ENCODE data around the gene PDPK1. TPM values are rescaled to one million over a fixed set of nuclear protein-coding genes. Genes with fewer than 3 reads are reported as not detected.

The PDPK1 gene
- total RNA-seq, 2 experiments from 2014 or later: 14.4 to 40.6 TPM

GRCh38 chr16:2518823-2519710, 18.8 kb upstream of the PDPK1 start:
- intact Hi-C loops (cut with micrococcal nuclease; ENCODE audit: unreplicated experiment): no loop called here
- Histone ChIP-seq H3K79me2 (ENCODE audit: insufficient read depth, low read depth, low read length) (peaks cover 48% of the 10 kb centered on the region), H3K4me2 (ENCODE audit: low read length) (no peak overlapping the region), H3K27ac (ENCODE audit: low read depth, low read length, poor library complexity, severe bottlenecking) (no peak overlapping the region), H4K20me1 (ENCODE audit: insufficient read depth, low read length) (peaks cover 9% of the 10 kb centered on the region), H2AFZ (ENCODE audit: low read length) (no peak overlapping the region), H3K4me1 (ENCODE audit: insufficient read depth, low read length, poor library complexity, severe bottlenecking) (peaks cover 36% of the 10 kb centered on the region), H3K36me3 (ENCODE audit: insufficient read depth, low read length) (peaks cover 23% of the 10 kb centered on the region; the same call in 1 of the 2 replicates), H3K4me3 (ENCODE audit: low read depth, low read length, poor library complexity, severe bottlenecking) (no peak overlapping the region), H3K9me3 (ENCODE audit: low read length) (no peaks in the 10 kb centered on the region), H3K9me2 (ENCODE audit: insufficient read depth, low read length) (no peaks in the 10 kb centered on the region)
- no TSS peak for BruUV-seq (replicated peaks)
- no peak for TF ChIP-seq EZH2phosphoT487 (IDR thresholded peaks at IDR 0.05; ENCODE audit: borderline replicate concordance, low read depth, low read length)
- TF ChIP-seq, protein P1, sequence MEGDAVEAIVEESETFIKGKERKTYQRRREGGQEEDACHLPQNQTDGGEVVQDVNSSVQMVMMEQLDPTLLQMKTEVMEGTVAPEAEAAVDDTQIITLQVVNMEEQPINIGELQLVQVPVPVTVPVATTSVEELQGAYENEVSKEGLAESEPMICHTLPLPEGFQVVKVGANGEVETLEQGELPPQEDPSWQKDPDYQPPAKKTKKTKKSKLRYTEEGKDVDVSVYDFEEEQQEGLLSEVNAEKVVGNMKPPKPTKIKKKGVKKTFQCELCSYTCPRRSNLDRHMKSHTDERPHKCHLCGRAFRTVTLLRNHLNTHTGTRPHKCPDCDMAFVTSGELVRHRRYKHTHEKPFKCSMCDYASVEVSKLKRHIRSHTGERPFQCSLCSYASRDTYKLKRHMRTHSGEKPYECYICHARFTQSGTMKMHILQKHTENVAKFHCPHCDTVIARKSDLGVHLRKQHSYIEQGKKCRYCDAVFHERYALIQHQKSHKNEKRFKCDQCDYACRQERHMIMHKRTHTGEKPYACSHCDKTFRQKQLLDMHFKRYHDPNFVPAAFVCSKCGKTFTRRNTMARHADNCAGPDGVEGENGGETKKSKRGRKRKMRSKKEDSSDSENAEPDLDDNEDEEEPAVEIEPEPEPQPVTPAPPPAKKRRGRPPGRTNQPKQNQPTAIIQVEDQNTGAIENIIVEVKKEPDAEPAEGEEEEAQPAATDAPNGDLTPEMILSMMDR (conservative IDR thresholded peaks at IDR 0.05; ENCODE audit: low read length): no peak
- DNase-seq (ENCODE audit: low spot score): no peak
- CTCF ChIA-PET (ENCODE audit: unreplicated experiment): no interaction called here
- POLR2A ChIA-PET: interaction anchor here (0.6 kb wide), 1 partner anchor 19 kb away, joined by 3 read pairs; the partner anchor contains the start of gene PDPK1

DNA sequence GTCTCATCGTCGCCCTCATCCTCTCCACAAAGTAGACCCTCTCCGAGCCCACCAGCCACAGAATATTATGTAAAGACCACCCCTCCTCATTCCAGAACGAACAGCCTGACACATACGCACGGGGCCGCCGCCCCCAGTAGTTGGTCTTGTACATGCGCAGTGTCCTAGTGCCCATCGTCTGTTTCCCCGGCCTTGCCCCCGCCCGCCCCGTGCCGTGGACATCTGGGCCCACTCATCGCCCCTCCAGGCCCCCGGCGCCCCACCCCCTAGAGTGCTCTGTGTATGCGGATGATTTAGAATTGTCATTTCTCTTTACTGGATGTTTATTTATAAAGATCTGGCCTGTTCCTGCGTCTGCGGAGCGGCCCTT, 18.1 kb upstream of the PDPK1 start:
- CTCF ChIA-PET (ENCODE audit: unreplicated experiment): interaction anchor here (0.6 to 0.7 kb wide), 2 partner anchors 13 to 293 kb away, joined by 3 to 4 read pairs; no protein-coding TSS in a partner anchor
- TF ChIP-seq, protein P1 (conservative IDR thresholded peaks at IDR 0.05; ENCODE audit: low read length): no peak
- TF ChIP-seq EZH2phosphoT487 (IDR thresholded peaks at IDR 0.05; ENCODE audit: borderline replicate concordance, low read depth, low read length): no peak
- BruUV-seq (replicated peaks): no TSS peak
- H3K9me3 ChIP-seq (ENCODE audit: low read length): no peaks in the 10 kb centered on the region
- peak overlapping the region; percentile 85 for H3K4me3 ChIP-seq (ENCODE audit: low read depth, low read length, poor library complexity, severe bottlenecking)
- intact Hi-C loops (cut with micrococcal nuclease; ENCODE audit: unreplicated experiment): no loop called here
- POLR2A ChIA-PET: interaction anchor here (0.6 kb wide), 1 partner anchor 12 kb away, joined by 6 read pairs; the partner anchor contains the start of gene CEMP1
- no peak overlapping the region for H2AFZ ChIP-seq (ENCODE audit: low read length)
- H3K79me2 ChIP-seq (ENCODE audit: insufficient read depth, low read depth, low read length): peaks cover 42% of the 10 kb centered on the region
- peaks cover 29% of the 10 kb centered on the region; the same call in 1 of the 2 replicates for H3K36me3 ChIP-seq (ENCODE audit: insufficient read depth, low read length)
- no peak overlapping the region for H3K27ac ChIP-seq (ENCODE audit: low read depth, low read length, poor library complexity, severe bottlenecking)
- H3K4me2 ChIP-seq (ENCODE audit: low read length): peak overlapping the region; percentile 56
- DNase-seq (ENCODE audit: low spot score): no peak
- peaks cover 36% of the 10 kb centered on the region for H3K4me1 ChIP-seq (ENCODE audit: insufficient read depth, low read length, poor library complexity, severe bottlenecking)
- H3K9me2 ChIP-seq (ENCODE audit: insufficient read depth, low read length): no peaks in the 10 kb centered on the region
- peaks cover 6% of the 10 kb centered on the region for H4K20me1 ChIP-seq (ENCODE audit: insufficient read depth, low read length)

Data from OCI-LY7 (cell line).